Measurements from ENCODE around the gene RFFL.

RFFL gene

DNA sequence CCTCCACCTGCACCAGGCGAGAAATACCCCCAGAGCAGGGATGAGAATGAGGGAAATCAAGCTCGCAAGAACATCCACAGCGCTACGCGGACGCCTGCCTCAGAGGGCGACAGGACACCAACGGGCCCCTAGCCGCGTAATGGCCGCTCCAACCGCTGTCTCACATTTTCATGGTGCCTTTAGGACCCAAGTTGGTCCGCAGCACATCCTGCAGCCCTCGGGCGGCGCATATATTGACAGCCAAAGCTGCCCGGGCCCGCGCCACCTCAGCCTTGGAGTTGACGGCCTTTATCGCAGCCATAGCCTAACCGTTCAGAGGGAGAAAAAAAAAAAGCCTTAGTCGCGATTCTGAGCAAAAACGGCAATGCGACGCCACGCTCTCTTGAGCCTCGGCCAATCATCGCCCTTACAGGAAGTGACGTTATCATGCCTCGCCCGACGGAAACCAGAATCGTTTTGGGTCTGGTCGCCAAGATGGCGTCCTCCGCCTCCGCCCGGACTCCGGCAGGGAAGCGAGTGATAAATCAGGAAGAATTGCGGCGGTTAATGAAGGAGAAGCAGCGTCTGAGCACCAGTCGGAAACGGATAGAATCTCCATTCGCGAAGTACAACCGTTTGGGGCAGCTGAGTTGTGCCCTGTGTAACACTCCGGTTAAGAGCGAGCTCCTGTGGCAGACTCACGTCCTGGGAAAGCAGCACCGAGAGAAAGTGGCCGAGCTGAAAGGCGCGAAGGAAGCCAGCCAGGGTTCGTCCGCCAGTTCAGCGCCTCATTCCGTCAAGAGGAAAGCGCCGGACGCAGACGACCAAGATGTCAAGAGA is 102.2 kb downstream of the RFFL start, which contains the start of the genes CCT6B and ZNF830:
TSS of gene CCT6B (minus strand) at position 368 of the 819 bp plus-strand sequence. CDS start at position 301, 67 bp downstream.
TSS of gene ZNF830 (plus strand) at position 448 of the 819 bp plus-strand sequence. CDS start at position 475, 27 bp downstream.
- peak; percentile 87 to 91 for DNase-seq

DNA sequence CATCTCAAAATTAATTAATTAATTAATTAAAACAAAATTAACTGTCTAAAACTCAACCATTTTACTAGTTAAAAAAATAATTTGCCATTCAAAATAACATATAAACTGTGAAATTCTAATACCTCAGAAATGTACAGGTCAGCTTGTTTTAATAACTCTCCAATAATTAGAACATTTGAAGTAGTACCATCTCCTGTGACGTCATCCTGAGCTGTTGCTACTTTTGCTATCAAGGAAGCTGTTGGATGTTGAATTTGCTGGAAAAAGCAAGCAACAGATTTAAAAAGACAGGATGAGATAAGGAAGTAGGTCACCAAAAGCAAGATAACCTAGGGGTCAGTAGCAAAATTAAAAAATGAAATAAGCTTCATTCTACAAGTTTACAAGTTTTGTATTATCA is 105.1 kb downstream of the RFFL start:
- no peak for DNase-seq

Measured in stimulated activated CD4-positive, alpha-beta T cell treated with anti-CD3 and anti-CD28 coated beads, Interleukin-2, amount 100 ng/mL, for 24 hours (primary cell).